Measurements from ENCODE around the gene LIN7A.

DNA sequence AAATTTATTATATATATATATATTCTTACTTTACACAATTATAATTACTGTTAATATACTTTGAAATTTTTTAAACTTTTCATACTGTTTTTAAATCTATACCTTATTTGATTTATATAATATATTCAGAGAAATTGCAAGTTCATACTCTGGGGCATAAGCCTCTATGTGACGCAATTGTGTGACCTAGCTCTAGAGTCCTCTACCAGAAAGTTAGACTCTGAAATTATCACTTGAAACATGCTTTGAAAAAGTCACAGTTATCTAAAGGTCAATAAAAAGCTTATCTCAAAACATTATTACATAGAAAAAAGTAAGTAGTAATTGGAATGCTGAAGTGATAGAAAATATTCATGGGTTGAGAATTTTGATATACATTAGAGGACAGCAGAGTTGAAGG, 93.8 kb downstream of the LIN7A start:
- no peak for TF ChIP-seq CTCF (IDR thresholded peaks at IDR 0.05; ENCODE audit: low read length)
- TF ChIP-seq EZH2 (IDR thresholded peaks at IDR 0.05; ENCODE audit: borderline replicate concordance, low read length): no peak

All from OCI-LY1 (cell line).